Endothelial cell of umbilical vein (primary cell): ENCODE data around the gene FIGLA. TPM values are rescaled to one million over a fixed set of nuclear protein-coding genes. Genes with fewer than 3 reads are reported as not detected.

Experiments
- BruUV-seq: library from RNA; stranded (reverse); fragments of 400-500 nt; replicated peaks from 2 replicates; lab custom pipeline; 2021; lab: Mats Ljungman, UMichigan
- CTCF ChIA-PET: fragments of 300-600, 350-600 bp; sonication (Branson Sonifier 250); formaldehyde crosslinking; loops from one replicate; lab custom pipeline; 2021; ENCODE audit warnings: antibody characterized with exemption, inconsistent platforms; lab: Charles Lee
- POLR2A ChIA-PET: fragments of 300-600, 350-600 bp; sonication (Branson Sonifier 250); formaldehyde crosslinking; loops from one replicate; lab custom pipeline; 2021; ENCODE audit warnings: antibody characterized with exemption, inconsistent platforms; lab: Charles Lee
- DNase-seq: peaks from one replicate; pipeline ENCODE4 v3.0.0-alpha.2; 2011; ENCODE audit warnings: low read depth, low spot score
- FAIRE-seq: peaks from 2 replicates; lab custom pipeline; 2011; peaks lifted over from hg19 to GRCh38; lab: Jason Lieb, UNC
- H2AFZ ChIP-seq: 2 replicates; pipeline ENCODE4 v1.6.0; 2012; ENCODE audit warnings: low read depth, low read length, control low read depth, inconsistent platforms
- H3K27ac ChIP-seq: 2 replicates; pipeline ENCODE4 v1.5.1; 2011; ENCODE audit warnings: low read depth, mild to moderate bottlenecking, control low read depth, low read length, moderate library complexity; ENCODE audit not compliant: insufficient read depth
- H3K27me3 ChIP-seq, 2 experiments: 2 replicates each; pipeline versions ENCODE4 v1.6.0 to v1.6.1; 2011; ENCODE audit warnings: low read length in 2 of 2, mixed read lengths in 1 of 2; ENCODE audit not compliant: control insufficient read depth in 2 of 2, insufficient read depth in 2 of 2
- H3K36me3 ChIP-seq, 2 experiments: 2 replicates in 1 of 2; 3 replicates in 1 of 2; pipeline ENCODE4 v1.5.1; 2011; ENCODE audit warnings: low read length in 2 of 2, mild to moderate bottlenecking in 1 of 2, moderate library complexity in 1 of 2; ENCODE audit not compliant: control insufficient read depth in 2 of 2, insufficient read depth in 2 of 2; ENCODE audit errors: extremely low read depth in 1 of 2
- H3K4me1 ChIP-seq: 3 replicates; pipeline ENCODE4 v1.5.1; 2011; ENCODE audit warnings: mild to moderate bottlenecking, low read length; ENCODE audit not compliant: control insufficient read depth, insufficient read depth; ENCODE audit errors: extremely low read depth
- H3K4me2 ChIP-seq: 2 replicates; pipeline ENCODE4 v1.6.1; 2011; ENCODE audit warnings: low read length, control low read depth, mixed read lengths; ENCODE audit not compliant: insufficient read depth
- H3K4me3 ChIP-seq, 3 experiments: fragments of 200-600 bp in 1 of 3; sonication (generic), shearing (Covaris generic) in 1 of 3; replicated peaks in 1 of 3; 2 replicates each; pipeline ENCODE4 v1.5.1; 2011 to 2016; ENCODE audit warnings: control low read depth in 3 of 3, low read length in 3 of 3, mild to moderate bottlenecking in 2 of 3, inconsistent platforms in 1 of 3, low read depth in 1 of 3, moderate library complexity in 1 of 3; ENCODE audit not compliant: insufficient read depth in 1 of 3
- H3K79me2 ChIP-seq: 2 replicates; pipeline ENCODE4 v1.6.0; 2012; ENCODE audit warnings: low read length, inconsistent platforms; ENCODE audit not compliant: control insufficient read depth, insufficient read depth
- H3K9ac ChIP-seq: replicated peaks from 2 replicates; pipeline ENCODE3; 2011; ENCODE audit warnings: low read length, control low read depth; ENCODE audit not compliant: insufficient read depth; ENCODE audit errors: extremely low read depth
- H3K9me1 ChIP-seq: replicated peaks from 3 replicates; pipeline ENCODE4 v1.6.0; 2011; ENCODE audit warnings: mild to moderate bottlenecking, low read length; ENCODE audit not compliant: control insufficient read depth, insufficient read depth; ENCODE audit errors: extremely low read depth
- H3K9me3 ChIP-seq: replicated peaks from 2 replicates; pipeline ENCODE4 v1.5.1; 2012; ENCODE audit warnings: low read length, inconsistent platforms; ENCODE audit not compliant: control insufficient read depth, insufficient read depth
- H4K20me1 ChIP-seq: replicated peaks from 2 replicates; pipeline ENCODE3; 2011; ENCODE audit warnings: mild to moderate bottlenecking, low read length; ENCODE audit not compliant: control insufficient read depth, insufficient read depth; ENCODE audit errors: extremely low read depth
- EZH2 ChIP-seq: IDR thresholded peaks from 2 replicates; pipeline ENCODE4 v1.6.1; 2012; ENCODE audit warnings: borderline replicate concordance, low read depth, mild to moderate bottlenecking, moderate library complexity, low read length, inconsistent platforms; ENCODE audit not compliant: severe bottlenecking
- FOS ChIP-seq: IDR thresholded peaks from 2 replicates; pipeline ENCODE4 v1.6.1; 2011; ENCODE audit warnings: mild to moderate bottlenecking, low read length, moderate library complexity, borderline replicate concordance; ENCODE audit not compliant: insufficient read depth
- GATA2 ChIP-seq: IDR thresholded peaks from 2 replicates; pipeline ENCODE4 v1.7.0; 2011; ENCODE audit warnings: low read depth, mild to moderate bottlenecking, moderate library complexity, mixed read lengths, low read length; ENCODE audit not compliant: insufficient read length, insufficient read depth
- JUN ChIP-seq: IDR thresholded peaks from 2 replicates; pipeline ENCODE4 v1.6.1; 2011; ENCODE audit warnings: borderline replicate concordance, low read depth; ENCODE audit not compliant: insufficient read length, insufficient read depth
- MAX ChIP-seq: IDR thresholded peaks from 2 replicates; pipeline ENCODE4 v1.6.1; 2011; ENCODE audit not compliant: insufficient read depth, insufficient read length
- MYC ChIP-seq: IDR thresholded peaks from one replicate; pipeline ENCODE4 v1.6.1; 2011; ENCODE audit warnings: mild to moderate bottlenecking, low read depth, low read length
- POLR2A ChIP-seq: IDR thresholded peaks from 2 replicates; pipeline ENCODE4 v1.6.1; 2012; ENCODE audit warnings: low read depth, mild to moderate bottlenecking, control low read depth, low read length
- POLR2AphosphoS5 ChIP-seq: IDR thresholded peaks from 2 replicates; pipeline ENCODE4 v1.6.1; 2012; ENCODE audit warnings: low read depth, mild to moderate bottlenecking, control low read depth, low read length, moderate library complexity; ENCODE audit not compliant: insufficient read depth
- dilution Hi-C: fragments of 300-500 bp; cut with MboI; formaldehyde crosslinking; loops from one replicate; pipeline ENCODE4 v1.15.0; 2019; ENCODE audit warnings: low sequenced_read_pairs; ENCODE audit not compliant: extremely low pct_ligation_motif_present
- intact Hi-C: fragments of 100-400 bp; cut with micrococcal nuclease; formaldehyde crosslinking; loops from one replicate; pipeline ENCODE4 v1.10.0; 2022
- polyA plus RNA-seq, 4 experiments: library from polyadenylated mRNA; depleted of rRNA in 3 of 4; stranded (reverse) in 3 of 4; unstranded in 1 of 4; fragments of >200 nt; gene quantifications; 2 replicates each; pipeline versions ENCODE4 v1.2.1 to v1.2.3, GENCODE V29; 2011 to 2012; ENCODE audit warnings: missing spikeins in 1 of 4
- total RNA-seq: library from RNA; stranded (reverse); gene quantifications from 2 replicates; pipeline ENCODE4 v1.2.3, GENCODE V29; 2021
- TF ChIP-seq, protein P1 (sequence below), 2 donors: IDR thresholded peaks; 1 replicate in 1 of 2; 2 replicates in 1 of 2; pipeline ENCODE4 v1.5.1; 2011; ENCODE audit warnings: low read length in 2 of 2, mild to moderate bottlenecking in 2 of 2, moderate library complexity in 2 of 2, control low read depth in 1 of 2, inconsistent platforms in 1 of 2, low read depth in 1 of 2; ENCODE audit not compliant: insufficient read depth in 1 of 2; ENCODE audit errors: extremely low read depth in 1 of 2

FIGLA gene
- total and polyA plus RNA-seq, 2 donors (not counting 3 experiments of a cell fraction or from before 2014, with no cell fraction given): not detected

- DNase-seq (no peak), FAIRE-seq (no peak)
- dilution Hi-C loops (no loop called here), intact Hi-C loops (no loop called here)
- H3K4me3 ChIP-seq: no peak overlapping the region
- H3K36me3 ChIP-seq: no peaks in the 10 kb centered on the region
- H3K27ac ChIP-seq: no peak overlapping the region
- peaks cover 8 to 20% of the 10 kb centered on the region in 2 experiments for H3K27me3 ChIP-seq
- TF ChIP-seq MYC (no peak), MAX (no peak), EZH2 (no peak), JUN (no peak), POLR2AphosphoS5 (no peak), FOS (no peak), POLR2A (no peak), GATA2 (no peak)
- TF ChIP-seq, protein P1, sequence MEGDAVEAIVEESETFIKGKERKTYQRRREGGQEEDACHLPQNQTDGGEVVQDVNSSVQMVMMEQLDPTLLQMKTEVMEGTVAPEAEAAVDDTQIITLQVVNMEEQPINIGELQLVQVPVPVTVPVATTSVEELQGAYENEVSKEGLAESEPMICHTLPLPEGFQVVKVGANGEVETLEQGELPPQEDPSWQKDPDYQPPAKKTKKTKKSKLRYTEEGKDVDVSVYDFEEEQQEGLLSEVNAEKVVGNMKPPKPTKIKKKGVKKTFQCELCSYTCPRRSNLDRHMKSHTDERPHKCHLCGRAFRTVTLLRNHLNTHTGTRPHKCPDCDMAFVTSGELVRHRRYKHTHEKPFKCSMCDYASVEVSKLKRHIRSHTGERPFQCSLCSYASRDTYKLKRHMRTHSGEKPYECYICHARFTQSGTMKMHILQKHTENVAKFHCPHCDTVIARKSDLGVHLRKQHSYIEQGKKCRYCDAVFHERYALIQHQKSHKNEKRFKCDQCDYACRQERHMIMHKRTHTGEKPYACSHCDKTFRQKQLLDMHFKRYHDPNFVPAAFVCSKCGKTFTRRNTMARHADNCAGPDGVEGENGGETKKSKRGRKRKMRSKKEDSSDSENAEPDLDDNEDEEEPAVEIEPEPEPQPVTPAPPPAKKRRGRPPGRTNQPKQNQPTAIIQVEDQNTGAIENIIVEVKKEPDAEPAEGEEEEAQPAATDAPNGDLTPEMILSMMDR (IDR thresholded peaks at IDR 0.05; ENCODE audit: extremely low read depth in 1 of 2, insufficient read depth in 1 of 2, low read depth in 1 of 2, low read length in 2 of 2): no peak
- no peak overlapping the region for H3K9ac ChIP-seq
- H3K79me2 ChIP-seq: no peaks in the 10 kb centered on the region
- H3K9me1 ChIP-seq: no peaks in the 10 kb centered on the region
- no peaks in the 10 kb centered on the region for H4K20me1 ChIP-seq
- ChIA-PET POLR2A (no interaction called here), CTCF (no interaction called here)
- H2AFZ ChIP-seq: no peak overlapping the region
- H3K4me2 ChIP-seq: no peak overlapping the region
- no peaks in the 10 kb centered on the region for H3K4me1 ChIP-seq
- no peaks in the 10 kb centered on the region for H3K9me3 ChIP-seq
- no TSS peak for BruUV-seq
Observed at GRCh38 chr2:70753031-70753430, 37.4 kb downstream of the FIGLA start.
